Smooth muscle cell (in vitro differentiated cells): Measurements from ENCODE around the gene FERMT3. TPM values are rescaled to one million over a fixed set of nuclear protein-coding genes. Genes with fewer than 3 reads are reported as not detected.

Source experiments
- DNase-seq: peaks from one replicate; lab custom pipeline; 2025; ENCODE audit not compliant: unreplicated experiment; lab: John Stamatoyannopoulos, UW
- H2AFZ ChIP-seq: fragments of 200-600 bp; sonication (generic); 2 replicates; pipeline ENCODE4 v1.6.0; 2016; ENCODE audit warnings: antibody characterized with exemption, low read depth, mild to moderate bottlenecking
- H3F3A ChIP-seq: fragments of 200-600 bp; sonication (generic); 2 replicates; pipeline ENCODE4 v1.6.0; 2017; ENCODE audit warnings: antibody characterized with exemption, low read depth
- H3K27ac ChIP-seq: fragments of 200-600 bp; sonication (generic); 2 replicates; pipeline ENCODE4 v1.5.1; 2016; ENCODE audit warnings: low read depth, mild to moderate bottlenecking
- H3K27me3 ChIP-seq: fragments of 200-600 bp; sonication (generic); 2 replicates; pipeline ENCODE4 v1.6.1; 2016; ENCODE audit warnings: low read depth, mild to moderate bottlenecking
- H3K36me3 ChIP-seq: fragments of 200-600 bp; sonication (generic); 2 replicates; pipeline ENCODE4 v1.5.1; 2016; ENCODE audit warnings: low read depth
- H3K4me1 ChIP-seq: fragments of 200-600 bp; sonication (generic); 2 replicates; pipeline ENCODE4 v1.5.1; 2016; ENCODE audit warnings: low read depth
- H3K4me2 ChIP-seq: fragments of 200-600 bp; sonication (generic); 2 replicates; pipeline ENCODE4 v1.6.0; 2016; ENCODE audit warnings: mild to moderate bottlenecking
- H3K4me3 ChIP-seq: fragments of 200-600 bp; sonication (generic); 2 replicates; pipeline ENCODE4 v1.5.1; 2016; ENCODE audit warnings: mild to moderate bottlenecking
- H3K79me2 ChIP-seq: fragments of 200-600 bp; sonication (generic); 2 replicates; pipeline ENCODE4 v1.6.0; 2016; ENCODE audit warnings: low read depth, mild to moderate bottlenecking
- H3K9ac ChIP-seq: fragments of 200-600 bp; sonication (generic); 2 replicates; pipeline ENCODE4 v1.6.0; 2016; ENCODE audit warnings: low read depth
- H3K9me3 ChIP-seq: fragments of 200-600 bp; sonication (generic); replicated peaks from 2 replicates; pipeline ENCODE4 v1.5.1; 2016; ENCODE audit warnings: low read depth
- H4K20me1 ChIP-seq: fragments of 200-600 bp; sonication (generic); 2 replicates; pipeline ENCODE4 v1.6.0; 2016; ENCODE audit warnings: low read depth
- WGBS: methylation state at CpG from one replicate; pipeline ENCODE4 v1.1.7; 2016; ENCODE audit warnings: low lambda C conversion rate; 5-methylcytosine and 5-hydroxymethylcytosine counted together
- polyA plus RNA-seq: library from polyadenylated mRNA; unstranded; fragments of >200 nt; fragmentation: Nextera tagmentation; extraction: Ambion mirVana; gene quantifications from 2 replicates; pipeline ENCODE4 v1.2.1, GENCODE V29; 2016
- total RNA-seq: library from RNA; depleted of rRNA; stranded (reverse); fragments of >200 nt; gene quantifications from 2 replicates; pipeline ENCODE4 v1.2.3, GENCODE V29; 2014
- TF ChIP-seq, protein P1 (sequence below): fragments of 200-600 bp; sonication (generic); IDR thresholded peaks from 2 replicates; pipeline ENCODE4 v1.5.1; 2017; ENCODE audit warnings: borderline replicate concordance, mild to moderate bottlenecking, antibody characterized with exemption; ENCODE audit not compliant: insufficient read depth, poor library complexity, severe bottlenecking

Gene FERMT3
- total and polyA plus RNA-seq, 2 experiments from 2014 or later: 1.2 to 3.7 TPM

DNA sequence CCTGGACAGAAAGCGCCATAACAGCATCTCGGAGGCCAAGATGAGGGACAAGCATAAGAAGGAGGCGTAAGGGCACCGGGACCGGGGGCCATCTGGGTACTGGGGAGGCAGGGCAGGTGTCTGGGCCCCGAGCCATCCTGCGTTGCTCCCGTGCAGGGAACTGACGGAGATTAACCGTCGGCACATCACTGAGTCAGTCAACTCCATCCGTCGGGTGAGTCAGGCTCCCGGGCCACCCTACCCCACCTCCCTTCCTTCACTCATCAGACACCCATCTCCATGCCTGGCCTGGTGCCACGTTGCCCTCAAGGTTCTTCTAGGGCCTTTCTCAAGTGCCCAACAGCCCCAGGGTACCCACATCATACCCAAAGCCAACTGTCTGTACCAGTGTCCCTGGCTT is 59.8 kb downstream of the FERMT3 start:
- Histone ChIP-seq H3K4me2 (no peak overlapping the region), H3K27me3 (no peaks in the 10 kb centered on the region), H3K27ac (no peak overlapping the region), H2AFZ (no peak overlapping the region), H3K9ac (no peak overlapping the region), H3K4me1 (peaks cover 8% of the 10 kb centered on the region), H4K20me1 (no peaks in the 10 kb centered on the region), H3K79me2 (no peaks in the 10 kb centered on the region), H3F3A (peaks cover 8% of the 10 kb centered on the region), H3K4me3 (no peak overlapping the region), H3K36me3 (no peaks in the 10 kb centered on the region), H3K9me3 (no peaks in the 10 kb centered on the region)
- TF ChIP-seq, protein P1, sequence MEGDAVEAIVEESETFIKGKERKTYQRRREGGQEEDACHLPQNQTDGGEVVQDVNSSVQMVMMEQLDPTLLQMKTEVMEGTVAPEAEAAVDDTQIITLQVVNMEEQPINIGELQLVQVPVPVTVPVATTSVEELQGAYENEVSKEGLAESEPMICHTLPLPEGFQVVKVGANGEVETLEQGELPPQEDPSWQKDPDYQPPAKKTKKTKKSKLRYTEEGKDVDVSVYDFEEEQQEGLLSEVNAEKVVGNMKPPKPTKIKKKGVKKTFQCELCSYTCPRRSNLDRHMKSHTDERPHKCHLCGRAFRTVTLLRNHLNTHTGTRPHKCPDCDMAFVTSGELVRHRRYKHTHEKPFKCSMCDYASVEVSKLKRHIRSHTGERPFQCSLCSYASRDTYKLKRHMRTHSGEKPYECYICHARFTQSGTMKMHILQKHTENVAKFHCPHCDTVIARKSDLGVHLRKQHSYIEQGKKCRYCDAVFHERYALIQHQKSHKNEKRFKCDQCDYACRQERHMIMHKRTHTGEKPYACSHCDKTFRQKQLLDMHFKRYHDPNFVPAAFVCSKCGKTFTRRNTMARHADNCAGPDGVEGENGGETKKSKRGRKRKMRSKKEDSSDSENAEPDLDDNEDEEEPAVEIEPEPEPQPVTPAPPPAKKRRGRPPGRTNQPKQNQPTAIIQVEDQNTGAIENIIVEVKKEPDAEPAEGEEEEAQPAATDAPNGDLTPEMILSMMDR: no peak
- WGBS: 92% methylated on average over 15 of the region's 15 CpGs
- no peak for DNase-seq

DNA sequence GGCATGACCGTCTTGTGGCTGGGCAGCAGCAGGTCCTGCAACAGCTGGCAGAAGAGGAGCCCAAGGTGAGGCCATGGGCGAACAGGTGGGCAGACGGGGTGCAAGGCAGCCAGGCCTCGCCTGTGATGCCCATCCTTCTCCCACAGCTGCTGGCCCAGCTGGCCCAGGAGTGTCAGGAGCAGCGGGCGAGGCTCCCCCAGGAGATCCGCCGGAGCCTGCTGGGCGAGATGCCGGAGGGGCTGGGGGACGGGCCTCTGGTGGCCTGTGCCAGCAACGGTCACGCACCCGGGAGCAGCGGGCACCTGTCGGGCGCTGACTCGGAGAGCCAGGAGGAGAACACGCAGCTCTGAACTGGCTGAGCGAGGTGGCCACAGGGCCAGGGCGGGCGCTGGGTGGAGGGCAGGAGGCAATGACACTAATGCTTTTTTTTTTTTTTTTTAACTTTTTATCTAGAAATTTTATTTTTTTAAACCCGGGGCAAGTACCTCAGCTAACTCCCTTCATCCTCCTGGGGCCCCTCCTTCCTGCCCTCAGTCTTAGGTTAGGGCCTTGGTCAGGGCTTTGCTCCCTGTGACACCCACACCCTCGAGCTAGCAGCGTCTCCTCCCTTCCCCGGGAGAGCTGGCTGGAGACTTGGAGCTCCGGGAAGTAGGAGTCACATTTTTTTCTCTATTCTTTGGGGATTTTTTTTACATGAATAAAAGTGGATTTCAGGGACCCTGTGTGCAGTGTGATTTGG is 60.9 kb downstream of the FERMT3 start:
- H3K9ac ChIP-seq: no peak overlapping the region
- no peaks in the 10 kb centered on the region for H3K27me3 ChIP-seq
- H3K27ac ChIP-seq: no peak overlapping the region
- TF ChIP-seq, protein P1: no peak
- no peaks in the 10 kb centered on the region for H4K20me1 ChIP-seq
- H3K4me3 ChIP-seq: no peak overlapping the region
- H3K4me2 ChIP-seq: no peak overlapping the region
- no peak for DNase-seq
- H3K36me3 ChIP-seq: no peaks in the 10 kb centered on the region
- H2AFZ ChIP-seq: no peak overlapping the region
- 87% methylated on average over 13 of the region's 27 CpGs for WGBS
- H3K9me3 ChIP-seq: no peaks in the 10 kb centered on the region
- peaks cover 12% of the 10 kb centered on the region for H3F3A ChIP-seq
- no peaks in the 10 kb centered on the region for H3K79me2 ChIP-seq
- peaks cover 8% of the 10 kb centered on the region for H3K4me1 ChIP-seq

DNA sequence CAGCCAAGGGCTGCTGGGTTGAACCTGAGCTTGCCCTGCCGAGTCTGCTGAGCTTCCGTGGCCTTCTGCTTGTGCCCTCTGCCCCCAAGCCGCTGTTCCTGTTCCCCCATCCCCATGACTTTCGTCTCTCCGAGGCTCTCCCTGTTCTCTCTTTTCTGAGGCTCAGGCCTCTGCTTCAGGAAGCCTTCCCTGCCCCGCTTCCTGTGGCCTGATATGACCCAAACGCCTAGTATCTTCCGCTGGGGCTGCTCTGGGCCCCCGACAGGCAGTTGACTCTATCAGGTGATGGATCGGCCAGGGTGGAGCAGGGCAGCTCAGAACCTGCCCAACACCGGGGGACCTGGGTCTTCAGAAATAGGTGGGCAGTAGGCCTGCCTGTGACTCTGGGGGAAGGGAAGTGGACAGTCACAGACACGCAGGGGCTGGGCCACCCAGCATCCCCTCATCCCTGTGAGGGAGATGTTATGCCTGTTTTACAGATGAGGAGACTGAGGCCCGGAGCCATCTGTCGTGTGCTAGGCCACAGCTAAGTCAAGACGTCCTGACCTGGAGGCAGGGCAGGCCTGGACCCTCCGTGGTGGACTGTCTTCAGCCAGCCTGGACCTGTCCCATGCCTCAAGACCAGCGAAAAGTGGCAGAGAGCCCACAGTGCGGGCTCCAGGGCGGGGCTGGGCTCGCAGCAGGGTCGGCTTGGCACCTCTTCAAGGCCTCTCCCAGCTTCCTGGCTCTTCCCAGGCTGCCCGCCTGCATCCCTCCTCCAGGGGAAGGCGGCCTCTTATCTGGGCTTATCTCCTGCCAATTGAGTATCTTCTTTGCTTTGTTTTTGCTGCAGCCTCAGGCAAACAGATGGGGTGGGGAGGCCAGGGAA is 61.7 kb downstream of the FERMT3 start:
- H3K27me3 ChIP-seq: no peaks in the 10 kb centered on the region
- DNase-seq: no peak
- peak overlapping the region; percentile 62 for H3K4me3 ChIP-seq
- H4K20me1 ChIP-seq: no peaks in the 10 kb centered on the region
- H3K27ac ChIP-seq: peak overlapping the region; percentile 91
- no peaks in the 10 kb centered on the region for H3K9me3 ChIP-seq
- WGBS: 75% methylated on average over 21 of the region's 23 CpGs
- H3F3A ChIP-seq: peaks cover 12% of the 10 kb centered on the region
- peak overlapping the region; percentile 86 for H3K4me2 ChIP-seq
- H3K4me1 ChIP-seq: peaks cover 8% of the 10 kb centered on the region
- H3K36me3 ChIP-seq: no peaks in the 10 kb centered on the region
- H2AFZ ChIP-seq: no peak overlapping the region
- peak overlapping the region; percentile 85 for H3K9ac ChIP-seq
- H3K79me2 ChIP-seq: no peaks in the 10 kb centered on the region
- TF ChIP-seq, protein P1: no peak
